Eye (tissue), 1 donor: ENCODE results near the gene MAP3K14.
"Not testable (repeated sequence)": the region's sequence is repeated elsewhere in the genome, so short reads cannot be mapped to it uniquely, and the experiment has no call there.

Experiments
- DNase-seq: peaks from one replicate; pipeline ENCODE4 v3.0.0-alpha.2; 2015

Gene MAP3K14

DNA sequence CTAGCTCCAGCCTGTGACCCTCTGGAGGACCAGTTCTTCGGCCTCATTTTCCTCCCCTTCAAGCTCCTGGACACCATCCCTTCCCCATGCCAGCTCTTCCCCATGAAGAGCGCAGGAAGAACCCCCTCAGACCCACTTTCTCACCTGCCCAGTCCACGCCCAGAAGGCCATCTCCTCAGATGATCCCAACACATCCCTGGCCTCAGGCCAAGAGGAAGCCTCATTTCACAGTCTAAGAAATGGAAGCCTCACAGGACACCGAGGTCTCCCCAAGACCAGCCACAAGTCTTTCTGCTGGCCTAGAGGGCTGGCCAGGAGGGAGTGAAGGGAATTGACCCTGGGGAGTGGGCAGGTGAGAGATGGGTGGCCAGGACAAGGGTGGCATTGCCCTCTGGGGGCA lies 62.9 kb downstream of the MAP3K14 start:
- no peak for DNase-seq

DNA sequence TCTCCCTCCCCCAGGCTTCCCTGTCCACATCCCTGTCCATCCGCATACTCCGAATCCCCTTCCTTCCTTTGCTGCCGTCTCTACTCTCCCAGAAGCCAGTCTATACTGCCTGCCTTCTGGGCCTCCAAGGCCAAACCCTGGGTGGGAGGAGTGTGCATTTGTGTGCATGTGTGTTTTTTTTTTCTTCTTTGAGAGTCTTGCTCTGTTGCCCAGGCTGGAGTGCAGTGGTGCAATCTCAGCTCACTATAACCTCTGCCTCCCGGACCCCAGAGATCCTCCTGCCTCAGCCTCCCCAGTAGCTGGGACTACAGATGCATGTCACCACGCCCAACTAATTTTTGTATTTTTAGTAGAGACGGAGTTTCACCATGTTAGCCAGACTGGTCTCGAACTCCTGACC lies 63.6 kb downstream of the MAP3K14 start:
- not testable (repeated sequence) for DNase-seq

GRCh38 chr17:45251931-45252330 lies 64.9 kb downstream of the MAP3K14 start:
- DNase-seq = no peak

GRCh38 chr17:45248132-45248957 lies 68.5 kb downstream of the MAP3K14 start:
- no peak for DNase-seq

GRCh38 chr17:45247429-45248131 lies 69.2 kb downstream of the MAP3K14 start:
- DNase-seq = peak; percentile 88

GRCh38 chr17:45246861-45247428 lies 69.9 kb downstream of the MAP3K14 start:
- DNase-seq = peak; percentile 81

DNA sequence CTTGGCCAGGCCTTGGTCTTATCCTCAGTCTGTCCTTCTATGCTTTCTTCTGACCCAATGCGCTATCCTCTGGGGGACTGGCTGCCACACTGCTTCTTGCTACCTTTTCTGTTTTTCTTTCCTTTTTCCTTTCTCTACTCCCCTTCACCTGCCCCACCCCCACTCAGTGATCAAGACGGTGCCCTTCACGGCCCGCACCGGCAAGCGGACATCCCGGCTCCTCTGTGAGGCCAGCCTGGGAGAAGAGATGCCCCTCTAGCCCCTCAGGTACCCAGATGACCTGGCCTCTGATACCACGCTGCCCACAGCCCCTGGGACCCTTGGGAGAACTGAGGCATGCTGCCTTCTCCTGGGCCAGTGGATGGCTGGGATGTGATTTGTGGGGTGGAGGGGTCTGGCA lies 70.5 kb downstream of the MAP3K14 start:
- no peak for DNase-seq

GRCh38 chr17:45244725-45245656 lies 71.8 kb downstream of the MAP3K14 start:
- no peak for DNase-seq

DNA sequence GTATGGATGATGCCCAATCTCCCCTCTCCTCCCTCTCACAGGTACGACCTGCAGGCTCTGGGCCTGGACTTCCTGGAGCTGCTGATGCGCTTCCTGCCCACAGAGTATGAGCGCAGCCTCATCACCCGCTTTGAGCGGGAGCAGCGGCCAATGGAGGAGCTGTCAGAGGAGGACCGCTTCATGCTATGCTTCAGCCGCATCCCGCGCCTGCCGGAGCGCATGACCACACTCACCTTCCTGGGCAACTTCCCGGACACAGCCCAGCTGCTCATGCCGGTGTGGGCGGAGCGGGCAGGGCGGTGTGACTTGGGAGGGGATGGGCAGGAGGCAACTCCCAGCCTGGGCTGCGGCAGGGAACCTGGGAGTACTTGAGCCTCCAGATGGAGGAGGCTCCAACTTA lies 73.1 kb downstream of the MAP3K14 start:
- DNase-seq = no peak

- DNase-seq = no peak
Observed at GRCh38 chr17:45242029-45242414, 74.8 kb downstream of the MAP3K14 start.

GRCh38 chr17:45241328-45242028 lies 75.3 kb downstream of the MAP3K14 start:
- DNase-seq = peak; percentile 83

GRCh38 chr17:45240905-45241327 lies 75.9 kb downstream of the MAP3K14 start:
- DNase-seq = no peak

GRCh38 chr17:45238155-45238774 lies 78.6 kb downstream of the MAP3K14 start:
- DNase-seq = no peak

- DNase-seq = no peak
Observed at GRCh38 chr17:45237686-45238085, 79.1 kb downstream of the MAP3K14 start.

DNA sequence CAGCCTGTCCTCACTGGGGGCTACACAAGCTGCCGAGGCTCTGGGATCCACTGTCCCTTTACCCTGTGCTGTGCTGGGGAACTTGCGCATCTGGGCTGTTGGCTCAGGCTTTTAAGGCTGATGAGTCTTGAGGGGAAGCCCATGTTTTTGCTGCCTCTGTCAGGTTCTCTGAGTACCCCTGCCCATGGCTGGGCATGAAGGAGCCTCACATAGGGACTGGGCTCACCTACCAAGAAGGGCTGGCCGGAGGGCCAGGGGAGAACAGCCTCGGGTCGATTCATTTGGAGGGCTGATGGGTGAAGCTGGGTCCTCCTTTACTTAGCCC lies 80.6 kb downstream of the MAP3K14 start:
- no peak for DNase-seq

- peak; percentile 88 for DNase-seq
Observed at GRCh38 chr17:45235416-45236281, 81.2 kb downstream of the MAP3K14 start.

DNA sequence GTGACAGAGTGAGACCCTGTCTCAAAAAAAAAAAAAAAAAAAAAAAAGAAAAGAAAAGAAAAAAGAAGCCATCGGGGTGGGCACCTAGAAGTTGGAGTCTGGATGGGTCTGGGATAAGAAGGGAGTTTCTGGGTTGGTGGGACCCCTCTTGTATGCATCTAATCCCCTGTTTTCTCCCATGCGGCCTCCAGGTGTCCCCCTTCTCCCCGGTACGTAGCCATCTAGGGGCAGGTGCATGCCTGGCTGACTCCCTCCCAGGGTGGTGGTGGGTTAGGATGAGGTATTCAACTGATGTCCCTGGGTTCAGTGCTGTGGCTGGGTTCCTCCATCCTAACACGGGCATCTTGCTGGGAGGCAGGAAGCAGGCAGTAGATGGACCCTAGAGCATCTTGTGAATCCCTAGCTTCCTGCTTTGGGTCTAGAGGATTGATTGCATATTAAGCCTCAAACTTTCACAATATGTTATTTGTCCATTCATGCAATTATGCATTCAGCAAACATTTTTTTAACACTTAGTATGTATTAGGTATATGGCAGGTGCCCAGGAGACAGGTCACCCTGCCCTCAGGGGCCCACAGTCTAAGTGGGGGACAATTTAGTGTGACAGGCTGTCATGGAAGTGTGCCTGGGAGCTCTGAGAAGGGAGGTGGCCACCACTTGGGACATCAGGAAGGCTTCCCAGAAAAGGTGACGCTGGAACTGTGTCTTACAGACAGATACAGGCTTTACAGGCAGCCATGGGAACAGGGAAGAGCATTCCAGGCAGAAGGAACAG lies 82.0 kb downstream of the MAP3K14 start:
- DNase-seq = peak; percentile 31

- no peak for DNase-seq
Observed at GRCh38 chr17:45233423-45233924, 83.3 kb downstream of the MAP3K14 start.

DNA sequence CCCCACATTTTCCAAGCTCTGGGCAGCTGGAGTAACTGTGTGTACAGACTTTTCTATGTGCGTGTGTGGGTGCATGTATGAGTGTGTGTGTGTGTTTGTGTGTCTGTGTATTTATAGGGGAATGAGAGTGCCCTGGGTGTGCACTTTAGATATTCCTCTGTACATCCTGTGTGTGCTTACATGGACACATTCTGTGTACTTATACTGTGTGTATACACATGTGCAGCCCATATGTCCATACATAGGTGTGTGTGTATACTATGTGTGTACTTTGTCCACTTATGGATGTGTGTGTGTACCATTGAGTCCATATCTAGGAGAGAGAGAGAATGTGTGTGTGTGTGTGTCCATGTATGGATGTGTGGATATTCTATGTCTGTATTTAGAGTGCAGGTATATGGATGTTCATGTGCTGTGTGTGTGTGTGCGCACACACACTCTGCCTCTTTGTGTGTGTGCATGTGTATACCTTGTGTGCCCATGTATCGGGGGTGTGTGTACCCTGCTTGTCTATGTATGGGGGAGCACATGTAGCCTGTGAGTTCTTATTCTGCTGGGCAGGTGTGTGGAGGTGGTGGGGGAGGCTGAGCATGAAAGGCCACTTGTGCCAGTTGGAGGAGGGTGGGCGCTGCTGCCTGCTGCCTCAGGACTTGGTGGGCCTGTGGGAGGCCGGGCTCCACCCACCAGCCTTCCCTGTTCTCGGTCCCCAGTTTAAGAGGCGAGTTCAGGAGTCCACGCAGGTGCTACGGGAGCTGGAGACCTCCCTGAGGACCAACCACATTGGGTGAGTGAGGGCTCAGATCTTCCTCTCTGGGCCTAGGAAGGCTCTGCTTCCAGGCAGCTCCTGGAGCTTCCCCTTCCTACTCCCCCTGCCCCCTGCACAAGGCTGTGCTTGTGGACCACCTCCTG lies 84.1 kb downstream of the MAP3K14 start:
- no peak for DNase-seq
